GM21447 (cell line): ENCODE results near the gene HERPUD1.

Source experiments
- ATAC-seq: cut with Tn5 transposase; IDR thresholded peaks from one replicate; pipeline ENCODE4 v1.9.1; 2021; ENCODE audit not compliant: unreplicated experiment

The HERPUD1 gene

DNA sequence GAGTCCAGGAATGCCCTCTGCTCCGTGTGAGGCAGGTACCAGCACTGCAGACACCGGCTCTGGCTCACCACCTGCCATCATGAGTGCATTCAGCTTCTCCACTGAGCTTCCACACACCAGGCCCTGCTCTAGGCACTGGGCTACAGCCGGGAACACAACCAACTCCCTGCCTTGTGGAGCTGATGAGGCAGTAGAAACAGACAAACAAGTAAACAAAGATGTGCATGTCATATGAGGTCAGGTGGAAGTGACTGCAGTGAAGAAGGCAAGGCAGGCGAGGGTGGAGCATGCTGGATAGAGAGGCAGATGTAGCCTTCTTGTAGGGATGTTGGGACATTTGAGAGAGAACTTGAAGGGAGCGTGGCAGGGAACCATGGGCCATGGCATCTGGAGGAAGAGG, 62.4 kb downstream of the HERPUD1 start:
- no peak for ATAC-seq
